HepG2 (cell line): ENCODE measurements around the gene NOP9. TPM values are rescaled to one million over a fixed set of nuclear protein-coding genes. Genes with fewer than 3 reads are reported as not detected.

Source experiments
- ATAC-seq: fragments of 200-7000 bp; cut with Tn5 transposase; 3 replicates; pipeline ENCODE4 v1.9.1; 2020; ENCODE audit warnings: mild to moderate bottlenecking, moderate library complexity
- BruUV-seq: library from RNA; stranded (reverse); fragments of 400-500 nt; replicated peaks from 2 replicates; lab custom pipeline; 2021; lab: Mats Ljungman, UMichigan
- CTCF ChIA-PET: fragments of 300-600 bp; formaldehyde crosslinking; extraction: SDS; loops from one replicate; lab custom pipeline; 2021; ENCODE audit warnings: low total read pairs, inconsistent platforms, low intra/inter-chr PET ratio; lab: Yijun Ruan, JAX
- POLR2A ChIA-PET: fragments of 350-600 bp; sonication (Branson Sonifier 250); formaldehyde crosslinking; loops from one replicate; lab custom pipeline; 2020; ENCODE audit warnings: antibody characterized with exemption, inconsistent platforms; lab: Yijun Ruan, JAX
- DNase-seq: peaks from one replicate; pipeline ENCODE4 v3.0.0-alpha.2; 2015; ENCODE audit warnings: low spot score
- FAIRE-seq: peaks from 3 replicates; lab custom pipeline; 2011; peaks lifted over from hg19 to GRCh38; lab: Jason Lieb, UNC
- H2AFZ ChIP-seq: one replicate; pipeline ENCODE4 v1.6.1; 2011; ENCODE audit warnings: low read length, inconsistent platforms
- H3K27ac ChIP-seq: fragments of 300-600 bp; 3 replicates; pipeline ENCODE4 v1.8.0; 2011; ENCODE audit warnings: mixed run types, mild to moderate bottlenecking, mixed read lengths, low read length, inconsistent platforms; ENCODE audit not compliant: insufficient read depth; ENCODE audit errors: extremely low read length
- H3K27me3 ChIP-seq, 2 experiments: fragments of 200-600 bp in 1 of 2; 2 replicates in 1 of 2; 3 replicates in 1 of 2; pipeline versions ENCODE4 v1.6.0 to v1.8.0; 2011; ENCODE audit warnings: low read length in 2 of 2, mild to moderate bottlenecking in 2 of 2, moderate library complexity in 2 of 2, inconsistent platforms in 1 of 2; ENCODE audit not compliant: insufficient read depth in 2 of 2, control insufficient read depth in 1 of 2
- H3K36me3 ChIP-seq, 2 experiments: fragments of 200-600 bp in 1 of 2; replicated peaks in 1 of 2; 2 replicates in 1 of 2; 3 replicates in 1 of 2; pipeline versions ENCODE4 v1.5.1 to v1.8.0; 2011; ENCODE audit warnings: low read length in 2 of 2, inconsistent platforms in 1 of 2; ENCODE audit not compliant: insufficient read depth in 2 of 2, control insufficient read depth in 1 of 2
- H3K4me1 ChIP-seq: 2 replicates; pipeline ENCODE4 v1.5.1; 2012; ENCODE audit warnings: low read length, inconsistent platforms; ENCODE audit not compliant: insufficient read depth
- H3K4me2 ChIP-seq: 2 replicates; pipeline ENCODE4 v1.6.0; 2011; ENCODE audit warnings: low read depth, low read length, inconsistent platforms
- H3K4me3 ChIP-seq, 3 experiments: fragments of 200-600 bp in 1 of 3; sonication (generic), shearing (Covaris generic) in 1 of 3; replicated peaks in 1 of 3; 2 replicates each; pipeline ENCODE4 v1.5.1; 2011 to 2016; ENCODE audit warnings: low read length in 3 of 3, inconsistent platforms in 2 of 3, low read depth in 2 of 3, mild to moderate bottlenecking in 2 of 3, control low read depth in 1 of 3, mixed read lengths in 1 of 3; ENCODE audit not compliant: insufficient read depth in 1 of 3
- H3K79me2 ChIP-seq: one replicate; pipeline ENCODE4 v1.6.1; 2011; ENCODE audit warnings: low read length, inconsistent platforms; ENCODE audit not compliant: insufficient read depth
- H3K9ac ChIP-seq: 2 replicates; pipeline ENCODE4 v1.6.0; 2011; ENCODE audit warnings: mild to moderate bottlenecking, low read depth, low read length, inconsistent platforms; ENCODE audit not compliant: insufficient read depth
- H3K9me3 ChIP-seq: 2 replicates; pipeline ENCODE4 v1.5.1; 2012; ENCODE audit warnings: mild to moderate bottlenecking, low read length
- H4K20me1 ChIP-seq: 2 replicates; pipeline ENCODE4 v1.6.0; 2011; ENCODE audit warnings: inconsistent platforms, mild to moderate bottlenecking, low read length, moderate library complexity; ENCODE audit not compliant: insufficient read depth
- EEA1 ChIP-seq: sonication (generic); formaldehyde crosslinking; IDR thresholded peaks from 2 replicates; pipeline ENCODE4 v1.5.1; 2020; ENCODE audit warnings: mild to moderate bottlenecking, missing genetic modification reagents, borderline replicate concordance
- TCF7L2 ChIP-seq: IDR thresholded peaks from 2 replicates; pipeline ENCODE4 v1.6.1; 2011; ENCODE audit warnings: mild to moderate bottlenecking, low read depth, low read length, moderate library complexity
- ZNF775 ChIP-seq: sonication (generic); formaldehyde crosslinking; IDR thresholded peaks from 2 replicates; pipeline ENCODE4 v1.4.0; 2020; ENCODE audit warnings: missing genetic modification reagents, mild to moderate bottlenecking, moderate library complexity, borderline replicate concordance
- ZSCAN12 ChIP-seq: sonication (generic); formaldehyde crosslinking; IDR thresholded peaks from 2 replicates; pipeline ENCODE4 v1.9.0; 2021; ENCODE audit warnings: mild to moderate bottlenecking, missing genetic modification reagents
- WGBS: methylation state at CpG from one replicate; pipeline ENCODE4 v1.1.6; 2017; ENCODE audit warnings: low lambda C conversion rate; 5-methylcytosine and 5-hydroxymethylcytosine counted together
- in situ Hi-C: cut with HindIII; loops from 2 replicates; pipeline ENCODE4 v1.10.0; 2017; ENCODE audit warnings: low pct_unique_long_range_greater_than_20kb; ENCODE audit not compliant: extremely low pct_ligation_motif_present
- intact Hi-C: fragments of 100-400 bp; cut with micrococcal nuclease; formaldehyde crosslinking; loops from one replicate; pipeline ENCODE4 v1.10.0; 2022; ENCODE audit not compliant: unreplicated experiment
- polyA plus RNA-seq, 8 experiments: library from polyadenylated mRNA; depleted of rRNA in 3 of 8; stranded (reverse) in 7 of 8; unstranded in 1 of 8; fragments of >200 nt; fragmentation: Illumina TruSeq in 4 of 8; extraction: Trizol in 4 of 8; gene quantifications; 2 replicates each; pipeline versions ENCODE4 v1.2.1 to v1.2.3, GENCODE V29; 2011 to 2016; ENCODE audit warnings: low read depth in 4 of 8, missing spikeins in 1 of 8, mixed read lengths in 1 of 8; ENCODE audit not compliant: insufficient read depth in 1 of 8
- total RNA-seq, 5 experiments: library from RNA; depleted of rRNA; stranded (reverse); fragments of >200 nt; fragmentation: Illumina TruSeq; extraction: Trizol; gene quantifications; 2 replicates each; pipeline ENCODE4 v1.2.3, GENCODE V29; 2016; ENCODE audit warnings: low read depth in 1 of 5
- TF ChIP-seq, protein P1 (sequence below): sonication (generic); formaldehyde crosslinking; IDR thresholded peaks from 2 replicates; pipeline ENCODE4 v1.4.0; 2020; ENCODE audit warnings: mild to moderate bottlenecking, missing genetic modification reagents

NOP9 gene
- total and polyA plus RNA-seq, 2 of the 13 experiments (the other 11 are each of a cell fraction or from before 2014, with no cell fraction given): 24.5 to 61.6 TPM

DNA sequence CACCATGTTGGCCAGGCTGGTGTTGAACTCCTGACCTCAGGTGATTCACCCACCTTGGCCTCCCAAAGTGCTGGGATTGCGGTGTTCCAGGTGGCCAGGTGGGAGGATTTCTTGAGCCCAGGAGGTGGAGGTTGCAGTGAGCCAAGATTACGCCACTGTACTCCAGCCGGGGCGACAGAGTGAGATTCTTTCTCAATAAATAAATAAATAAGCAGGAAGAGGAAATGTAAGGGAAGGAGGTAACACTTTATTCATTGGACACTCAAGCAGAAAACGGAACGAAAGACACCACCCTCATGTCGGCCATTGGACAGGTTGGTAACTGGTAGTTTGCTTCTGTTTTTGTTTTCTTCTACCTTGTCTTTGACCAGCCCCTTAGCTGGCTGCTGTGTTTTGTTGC is 55.4 kb downstream of the NOP9 start:
- Histone ChIP-seq H3K79me2 (no peaks in the 10 kb centered on the region), H3K4me2 (no peak overlapping the region), H3K27me3 (peaks cover 5 to 11% of the 10 kb centered on the region in 2 experiments; a peak in 2 of 5 replicates), H3K4me3 (no peak overlapping the region), H3K9me3 (no peaks in the 10 kb centered on the region), H3K27ac (no peak overlapping the region)
- ATAC-seq: no peak
- TF ChIP-seq ZSCAN12 (CRISPR knock-in tag) (no peak), ZNF775 (CRISPR knock-in tag) (no peak), EEA1 (CRISPR knock-in tag) (no peak), TCF7L2 (no peak)
- TF ChIP-seq, protein P1, sequence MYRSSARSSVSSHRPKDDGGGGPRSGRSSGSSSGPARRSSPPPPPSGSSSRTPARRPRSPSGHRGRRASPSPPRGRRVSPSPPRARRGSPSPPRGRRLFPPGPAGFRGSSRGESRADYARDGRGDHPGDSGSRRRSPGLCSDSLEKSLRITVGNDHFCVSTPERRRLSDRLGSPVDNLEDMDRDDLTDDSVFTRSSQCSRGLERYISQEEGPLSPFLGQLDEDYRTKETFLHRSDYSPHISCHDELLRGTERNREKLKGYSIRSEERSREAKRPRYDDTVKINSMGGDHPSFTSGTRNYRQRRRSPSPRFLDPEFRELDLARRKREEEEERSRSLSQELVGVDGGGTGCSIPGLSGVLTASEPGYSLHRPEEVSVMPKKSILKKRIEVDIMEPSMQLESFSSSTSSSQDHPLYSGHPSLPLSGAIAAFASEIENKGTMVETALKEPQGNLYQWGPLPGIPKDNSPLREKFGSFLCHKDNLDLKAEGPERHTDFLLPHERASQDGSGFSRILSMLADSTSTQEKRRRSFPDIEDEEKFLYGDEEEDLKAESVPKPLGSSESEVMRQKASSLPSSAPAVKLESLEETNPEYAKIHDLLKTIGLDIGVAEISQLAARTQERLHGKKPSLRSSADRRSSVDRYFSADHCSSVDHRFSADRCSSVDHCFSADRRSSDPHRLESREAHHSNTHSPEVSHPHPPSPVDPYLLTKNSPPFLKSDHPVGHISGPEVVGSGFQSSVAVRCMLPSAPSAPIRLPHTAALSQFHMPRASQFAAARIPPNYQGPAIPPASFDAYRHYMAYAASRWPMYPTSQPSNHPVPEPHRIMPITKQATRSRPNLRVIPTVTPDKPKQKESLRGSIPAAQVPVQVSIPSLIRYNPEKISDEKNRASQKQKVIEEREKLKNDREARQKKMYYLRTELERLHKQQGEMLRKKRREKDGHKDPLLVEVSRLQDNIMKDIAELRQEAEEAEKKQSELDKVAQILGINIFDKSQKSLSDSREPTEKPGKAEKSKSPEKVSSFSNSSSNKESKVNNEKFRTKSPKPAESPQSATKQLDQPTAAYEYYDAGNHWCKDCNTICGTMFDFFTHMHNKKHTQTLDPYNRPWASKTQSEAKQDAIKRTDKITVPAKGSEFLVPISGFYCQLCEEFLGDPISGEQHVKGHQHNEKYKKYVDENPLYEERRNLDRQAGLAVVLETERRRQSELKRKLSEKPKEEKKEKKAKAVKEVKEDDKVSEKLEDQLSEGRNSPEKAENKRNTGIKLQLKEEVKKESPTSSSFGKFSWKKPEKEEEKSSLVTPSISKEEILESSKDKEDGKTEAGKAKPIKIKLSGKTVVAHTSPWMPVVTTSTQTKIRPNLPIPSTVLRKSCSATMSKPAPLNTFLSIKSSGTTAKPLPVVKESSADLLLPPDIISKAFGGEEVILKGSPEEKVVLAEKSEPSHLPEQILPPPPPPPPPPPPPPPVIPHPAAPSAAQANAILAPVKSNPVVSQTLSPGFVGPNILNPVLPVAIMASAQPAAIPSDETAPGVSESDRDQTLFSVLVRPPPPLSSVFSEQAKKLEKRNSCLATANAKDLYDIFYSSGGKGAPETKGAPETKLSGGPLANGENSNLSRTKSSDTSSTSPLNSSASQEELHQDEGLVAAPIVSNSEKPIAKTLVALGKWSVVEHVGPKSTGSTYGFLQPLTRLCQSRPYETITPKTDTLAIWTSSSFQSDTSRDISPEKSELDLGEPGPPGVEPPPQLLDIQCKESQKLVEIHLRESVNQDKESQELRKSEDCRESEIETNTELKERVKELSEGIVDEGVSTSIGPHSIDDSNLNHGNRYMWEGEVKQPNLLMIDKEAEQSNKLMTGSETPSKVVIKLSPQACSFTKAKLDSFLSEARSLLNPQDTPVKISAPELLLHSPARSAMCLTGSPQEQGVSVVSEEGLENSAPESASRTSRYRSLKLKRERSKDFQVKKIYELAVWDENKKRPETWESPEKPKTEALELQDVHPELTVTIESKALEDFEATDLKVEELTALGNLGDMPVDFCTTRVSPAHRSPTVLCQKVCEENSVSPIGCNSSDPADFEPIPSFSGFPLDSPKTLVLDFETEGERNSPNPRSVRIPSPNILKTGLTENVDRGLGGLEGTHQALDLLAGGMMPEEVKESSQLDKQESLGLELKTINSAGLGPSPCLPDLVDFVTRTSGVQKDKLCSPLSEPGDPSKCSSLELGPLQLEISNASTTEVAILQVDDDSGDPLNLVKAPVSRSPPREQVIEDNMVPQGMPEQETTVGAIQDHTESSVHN (CRISPR knock-in tag): no peak
- TF ChIP-seq, all 625 proteins: peak for 0
- no peak for DNase-seq
- H4K20me1 ChIP-seq: no peaks in the 10 kb centered on the region
- H3K9ac ChIP-seq: no peak overlapping the region
- 31% methylated on average over 7 of the region's 7 CpGs for WGBS
- intact Hi-C loops: no loop called here
- FAIRE-seq: no peak
- H3K36me3 ChIP-seq: no peaks in the 10 kb centered on the region
- peak overlapping the region; percentile 38 for H2AFZ ChIP-seq
- CTCF ChIA-PET: no interaction called here
- BruUV-seq: no TSS peak
- POLR2A ChIA-PET: no interaction called here
- in situ Hi-C loops: no loop called here
- peaks cover 10% of the 10 kb centered on the region for H3K4me1 ChIP-seq
